ENCODE measurements around the gene SPINK2. TPM values are rescaled to one million over a fixed set of nuclear protein-coding genes. Genes with fewer than 3 reads are reported as not detected.

SPINK2 gene
- total RNA-seq, 2 experiments from 2014 or later: 5.0 to 7.9 TPM

DNA sequence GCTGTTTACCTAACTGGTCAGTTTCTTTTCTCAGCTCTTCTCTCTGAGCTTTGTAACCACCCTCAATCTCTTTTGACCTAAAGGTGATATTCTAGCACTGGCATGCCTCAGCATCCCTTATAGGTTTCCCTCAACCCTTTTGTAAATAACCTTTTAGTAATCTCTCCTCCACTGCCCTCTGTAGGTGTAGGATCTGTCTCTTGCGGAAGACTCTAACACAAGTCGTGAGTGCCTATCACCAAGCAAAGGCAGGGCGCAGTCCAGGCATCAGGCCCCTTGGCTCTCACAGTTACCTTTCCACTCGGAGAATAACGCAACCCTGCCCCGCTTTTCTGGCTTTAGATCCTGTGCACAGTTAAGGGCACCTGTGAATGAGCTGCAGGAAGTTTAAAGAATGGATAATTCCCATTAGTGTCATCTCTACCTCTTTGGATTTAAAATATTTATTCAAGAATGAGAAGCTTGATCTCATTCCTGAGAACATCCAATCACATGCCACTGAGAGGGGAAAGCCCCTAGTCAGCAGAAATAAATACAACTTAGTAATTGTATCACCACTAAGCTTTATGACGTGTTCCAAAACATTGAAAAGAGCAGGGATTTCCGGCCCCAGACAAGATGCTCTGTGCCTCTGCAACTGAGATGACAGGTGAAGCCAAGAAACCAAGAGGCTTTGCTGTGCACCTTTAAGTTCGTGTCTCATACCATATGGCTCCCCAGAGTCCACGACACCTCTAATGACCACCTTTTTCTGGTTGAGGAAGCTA is 58.8 kb downstream of the SPINK2 start:
- H3K4me1 Mint-ChIP-seq: peaks cover 45% of the 10 kb centered on the region

DNA sequence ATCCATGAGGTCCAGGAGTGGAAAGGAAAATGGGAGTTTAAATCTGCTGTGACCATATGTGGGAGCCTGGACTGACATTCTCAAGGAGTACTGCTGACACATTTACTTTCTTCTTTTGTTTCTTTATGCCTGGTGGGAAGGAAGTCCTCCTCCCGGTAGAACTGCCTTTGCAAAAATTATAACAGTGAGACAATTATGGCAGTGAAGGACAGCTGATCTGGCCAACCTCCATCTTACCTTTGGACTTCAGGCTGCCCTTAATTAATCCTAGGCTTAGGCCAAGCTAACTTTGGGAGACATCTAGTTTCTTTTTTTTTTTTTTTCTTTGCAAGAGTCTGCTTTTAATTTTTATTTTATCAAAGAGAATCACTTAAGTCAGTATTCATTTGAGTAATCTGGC is 61.3 kb downstream of the SPINK2 start:
- Mint-ChIP-seq H3K4me1 (peaks cover 67% of the 10 kb centered on the region), H3K36me3 (ENCODE audit: low read depth) (peaks cover 4% of the 10 kb centered on the region), H3K27ac (peak overlapping the region; percentile 65), H3K27me3 (no peaks in the 10 kb centered on the region), H3K9me3 (no peaks in the 10 kb centered on the region), H3K4me3 (no peak overlapping the region)
- POLR2A ChIA-PET: no interaction called here
- CTCF ChIA-PET: interaction anchor here (1.8 kb wide), 1 partner anchor 20 kb away, joined by 5 read pairs; no protein-coding TSS in a partner anchor
- no peak for DNase-seq

More for the DNA sequence above, 58.8 kb downstream of the SPINK2 start:
- H3K27me3 Mint-ChIP-seq: no peaks in the 10 kb centered on the region
- CTCF ChIA-PET: interaction anchor here (0.6 to 2.0 kb wide), 7 partner anchors 10 to 74 kb away, joined by 3 to 10 read pairs (median 3); no protein-coding TSS in a partner anchor
- H3K4me3 Mint-ChIP-seq: no peak overlapping the region
- H3K36me3 Mint-ChIP-seq (ENCODE audit: low read depth): peaks cover 4% of the 10 kb centered on the region
- POLR2A ChIA-PET: no interaction called here
- H3K27ac Mint-ChIP-seq: no peak overlapping the region
- H3K9me3 Mint-ChIP-seq: no peaks in the 10 kb centered on the region
- peak; percentile 25 for DNase-seq

Other genes starting within 250 kb of the SPINK2 start
- 10 to 100 TPM; 72.3 to 74.6 TPM for gene HOPX, start 140.4 kb downstream of the SPINK2 start, total RNA-seq
- gene REST, start 86.2 kb upstream of the SPINK2 start, total RNA-seq: 10 to 100 TPM; 54.1 to 54.7 TPM
- 10 to 100 TPM; 21.7 to 24.7 TPM for gene NOA1, start 155.9 kb upstream of the SPINK2 start, total RNA-seq
- gene POLR2B, start 157.2 kb upstream of the SPINK2 start, total RNA-seq: 100 to 1,000 TPM; 113 to 117 TPM